Bronchial epithelial cell (primary cell): Measurements from ENCODE around the gene BCAM. TPM values are rescaled to one million over a fixed set of nuclear protein-coding genes. Genes with fewer than 3 reads are reported as not detected.
"Not testable (repeated sequence)": the region's sequence is repeated elsewhere in the genome, so short reads cannot be mapped to it uniquely, and the experiment has no call there.

Experiments
- DNase-seq: peaks from one replicate; pipeline ENCODE4 v3.0.0-alpha.2; 2010; ENCODE audit warnings: low read depth
- FAIRE-seq: peaks from 2 replicates; lab custom pipeline; 2011; peaks lifted over from hg19 to GRCh38; lab: Jason Lieb, UNC
- H3K27me3 ChIP-seq: 2 replicates; pipeline ENCODE4 v1.5.1; 2011; ENCODE audit warnings: low read length; ENCODE audit not compliant: control insufficient read depth, insufficient read depth
- H3K36me3 ChIP-seq: 2 replicates; pipeline ENCODE4 v1.5.1; 2011; ENCODE audit warnings: low read length; ENCODE audit not compliant: control insufficient read depth, insufficient read depth
- H3K4me3 ChIP-seq: 2 replicates; pipeline ENCODE4 v1.5.1; 2011; ENCODE audit warnings: mild to moderate bottlenecking, low read depth, low read length, control low read depth
- total RNA-seq: library from RNA; depleted of rRNA; stranded (reverse); fragments of >200 nt; gene quantifications from 2 replicates; pipeline ENCODE4 v1.2.1, GENCODE V29; 2014
- TF ChIP-seq, protein P1 (sequence below): IDR thresholded peaks from 2 replicates; pipeline ENCODE4 v1.5.1; 2011; ENCODE audit warnings: mild to moderate bottlenecking, moderate library complexity, low read length, control low read depth, inconsistent platforms; ENCODE audit not compliant: insufficient read depth, severe bottlenecking

BCAM gene
- total RNA-seq, 1 donor from 2014 or later = 16.6 TPM

DNA sequence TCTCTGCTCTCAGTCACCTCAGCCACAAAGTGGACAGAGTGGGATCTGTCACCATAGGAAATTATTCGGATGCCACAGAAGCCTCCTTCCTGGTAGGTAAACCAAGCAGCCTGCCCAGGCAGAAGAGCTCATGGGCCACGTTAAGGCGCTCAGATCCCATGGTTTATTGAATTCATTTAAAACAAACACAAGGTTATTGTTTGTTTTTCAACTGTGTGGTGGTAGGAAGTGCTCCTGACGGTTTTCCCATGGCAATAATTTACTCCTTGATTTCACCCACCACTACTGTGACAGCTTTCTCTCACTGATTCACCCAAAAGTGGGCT, 14.4 kb downstream of the BCAM start:
- no peak for DNase-seq
- Histone ChIP-seq H3K4me3 (no peak overlapping the region), H3K36me3 (peaks cover 9% of the 10 kb centered on the region), H3K27me3 (peaks cover 4% of the 10 kb centered on the region)
- TF ChIP-seq, protein P1, sequence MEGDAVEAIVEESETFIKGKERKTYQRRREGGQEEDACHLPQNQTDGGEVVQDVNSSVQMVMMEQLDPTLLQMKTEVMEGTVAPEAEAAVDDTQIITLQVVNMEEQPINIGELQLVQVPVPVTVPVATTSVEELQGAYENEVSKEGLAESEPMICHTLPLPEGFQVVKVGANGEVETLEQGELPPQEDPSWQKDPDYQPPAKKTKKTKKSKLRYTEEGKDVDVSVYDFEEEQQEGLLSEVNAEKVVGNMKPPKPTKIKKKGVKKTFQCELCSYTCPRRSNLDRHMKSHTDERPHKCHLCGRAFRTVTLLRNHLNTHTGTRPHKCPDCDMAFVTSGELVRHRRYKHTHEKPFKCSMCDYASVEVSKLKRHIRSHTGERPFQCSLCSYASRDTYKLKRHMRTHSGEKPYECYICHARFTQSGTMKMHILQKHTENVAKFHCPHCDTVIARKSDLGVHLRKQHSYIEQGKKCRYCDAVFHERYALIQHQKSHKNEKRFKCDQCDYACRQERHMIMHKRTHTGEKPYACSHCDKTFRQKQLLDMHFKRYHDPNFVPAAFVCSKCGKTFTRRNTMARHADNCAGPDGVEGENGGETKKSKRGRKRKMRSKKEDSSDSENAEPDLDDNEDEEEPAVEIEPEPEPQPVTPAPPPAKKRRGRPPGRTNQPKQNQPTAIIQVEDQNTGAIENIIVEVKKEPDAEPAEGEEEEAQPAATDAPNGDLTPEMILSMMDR = no peak
- no peak for FAIRE-seq

DNA sequence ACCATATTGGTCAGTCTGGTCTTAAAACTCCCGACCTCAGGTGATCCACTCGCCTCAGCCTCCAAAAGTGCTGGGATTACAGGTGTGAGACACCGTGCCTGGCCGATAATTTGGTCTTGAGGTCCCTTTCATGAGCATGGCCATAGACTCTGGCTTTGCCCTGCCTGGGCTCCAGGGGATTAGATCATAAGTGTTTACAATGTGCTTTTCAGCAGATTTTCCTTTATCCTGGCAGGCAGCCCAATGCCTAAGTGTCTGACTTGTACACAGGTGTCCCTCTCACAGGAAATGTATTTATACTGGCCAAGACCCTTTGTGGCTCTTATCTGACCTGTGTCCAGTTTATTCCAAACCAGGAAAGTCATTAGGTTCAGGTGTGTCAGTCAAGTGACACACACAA, 15.9 kb downstream of the BCAM start:
- Histone ChIP-seq H3K36me3 (no peaks in the 10 kb centered on the region), H3K4me3 (no peak overlapping the region), H3K27me3 (peaks cover 4% of the 10 kb centered on the region)
- TF ChIP-seq, protein P1 = no peak
- DNase-seq (no peak), FAIRE-seq (no peak)

DNA sequence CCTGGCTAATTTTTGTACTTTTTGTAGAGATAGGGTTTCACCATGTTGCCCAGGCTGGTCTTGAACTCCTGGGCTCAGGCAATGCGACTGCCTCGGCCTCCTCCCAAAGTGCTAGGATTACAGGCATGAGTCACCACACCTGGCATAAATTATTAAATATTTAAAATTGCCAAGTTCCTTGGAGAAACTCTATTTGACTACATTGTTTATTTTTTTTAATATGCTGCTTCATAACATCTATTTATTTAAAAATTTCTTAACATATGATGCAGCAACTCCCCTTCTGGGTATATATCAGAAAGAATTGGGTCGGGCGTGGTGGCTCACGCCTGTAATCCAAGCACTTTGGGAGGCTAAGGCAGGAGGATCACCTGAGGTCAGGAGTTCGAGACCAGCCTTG, 24.0 kb downstream of the BCAM start:
- not testable (repeated sequence) for H3K27me3 ChIP-seq, FAIRE-seq, DNase-seq, H3K36me3 ChIP-seq, H3K4me3 ChIP-seq

DNA sequence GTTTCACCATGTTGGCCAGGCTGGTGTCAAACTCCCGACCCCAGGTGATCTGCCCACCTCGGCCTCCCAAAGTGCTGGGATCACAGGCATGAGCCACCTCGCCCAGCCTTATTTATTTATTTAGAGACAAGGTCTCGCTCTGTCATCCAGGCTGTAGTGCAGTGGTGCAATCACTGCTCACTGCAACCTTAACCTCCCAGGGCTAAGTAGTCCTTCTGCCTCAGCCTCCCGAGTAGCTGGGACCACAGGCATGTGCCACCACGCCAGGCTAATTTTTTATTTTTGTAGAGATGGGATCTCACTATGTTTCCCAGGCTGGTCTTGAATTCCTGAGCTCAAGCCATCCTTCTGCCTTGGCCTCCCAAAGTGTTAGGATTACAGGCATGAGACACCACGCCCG, 25.5 kb downstream of the BCAM start:
- not testable (repeated sequence) for H3K27me3 ChIP-seq, H3K36me3 ChIP-seq, H3K4me3 ChIP-seq, FAIRE-seq, DNase-seq

DNA sequence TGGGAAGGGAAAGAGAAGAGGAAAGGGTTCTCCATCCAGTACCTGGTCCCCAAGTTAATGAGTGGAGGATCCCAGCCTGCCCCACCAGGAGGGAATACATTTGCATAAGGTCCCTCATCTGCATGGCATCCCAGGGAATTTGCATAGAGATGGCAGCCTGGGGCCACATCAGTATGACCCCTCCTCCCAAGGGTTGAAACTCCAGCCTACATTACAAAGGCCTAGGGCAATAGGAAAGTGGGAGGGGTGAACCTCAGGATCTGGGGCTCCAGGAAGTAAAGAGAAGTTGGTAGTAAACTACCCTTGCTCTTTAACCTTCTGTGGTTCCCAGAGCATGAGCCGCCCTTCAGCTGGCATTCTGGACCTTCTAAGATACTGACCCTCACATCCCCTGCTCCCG, 30.4 kb downstream of the BCAM start:
- FAIRE-seq (no peak), DNase-seq (no peak)

DNA sequence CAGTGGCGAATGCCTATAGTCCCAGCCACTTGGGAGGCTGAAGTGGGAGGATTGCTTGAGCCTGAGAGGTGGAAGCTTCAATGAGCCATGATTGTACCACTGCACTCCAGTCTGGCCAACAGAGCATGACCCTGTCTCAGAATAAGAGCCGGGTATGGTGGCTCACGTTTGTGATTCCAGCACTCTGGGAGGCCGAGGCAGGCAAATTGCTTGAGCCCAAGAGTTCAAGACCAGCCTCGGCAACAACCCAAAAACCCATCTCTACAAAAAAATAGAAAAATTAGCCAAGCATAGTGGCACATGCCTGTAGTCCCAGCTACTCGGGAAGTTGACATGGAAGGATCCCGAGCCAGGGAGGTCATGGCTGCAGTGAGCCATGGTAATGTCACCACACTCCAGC, 31.9 kb downstream of the BCAM start:
- no peaks in the 10 kb centered on the region for H3K36me3 ChIP-seq
- no peak overlapping the region for H3K4me3 ChIP-seq
- DNase-seq (no peak), FAIRE-seq (no peak)
- H3K27me3 ChIP-seq = no peaks in the 10 kb centered on the region
- TF ChIP-seq, protein P1 = no peak

More for the DNA sequence above, 30.4 kb downstream of the BCAM start:
- TF ChIP-seq, protein P1 = no peak
- no peak overlapping the region for H3K4me3 ChIP-seq
- H3K36me3 ChIP-seq = no peaks in the 10 kb centered on the region
- H3K27me3 ChIP-seq = no peaks in the 10 kb centered on the region

DNA sequence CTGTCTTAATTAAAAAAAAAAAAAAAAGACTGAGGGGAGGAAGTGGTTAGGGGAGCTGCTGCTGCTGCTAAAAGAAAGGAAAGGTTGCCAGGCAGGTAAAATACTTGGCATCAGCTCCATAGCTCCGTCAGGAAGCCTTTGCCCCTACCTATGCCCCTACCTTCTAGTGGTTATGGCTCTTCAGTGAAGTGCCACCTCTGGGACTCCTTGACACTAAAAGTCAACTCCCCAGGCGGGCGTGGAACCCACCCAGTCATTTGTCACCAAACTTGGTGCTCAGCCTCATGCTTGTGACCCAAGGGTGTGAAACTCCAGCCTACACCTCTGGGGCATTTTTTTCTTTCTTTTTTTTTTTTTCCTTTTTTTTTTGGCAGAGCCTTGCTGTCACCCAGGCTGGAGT, 32.3 kb downstream of the BCAM start:
- FAIRE-seq = no peak
- no peak for DNase-seq
- Histone ChIP-seq H3K27me3 (no peaks in the 10 kb centered on the region), H3K36me3 (no peaks in the 10 kb centered on the region), H3K4me3 (no peak overlapping the region)
- TF ChIP-seq, protein P1 = no peak
